Endothelial cell of umbilical vein (primary cell): ENCODE data around the gene ANXA8L1.
"Not testable (repeated sequence)": the region's sequence is repeated elsewhere in the genome, so short reads cannot be mapped to it uniquely, and the experiment has no call there.

Source experiments
- CTCF ChIP-seq, 2 donors: IDR thresholded peaks; 1 replicate in 1 of 2; 2 replicates in 1 of 2; pipeline ENCODE4 v1.5.1; 2011; ENCODE audit warnings: low read length in 2 of 2, mild to moderate bottlenecking in 2 of 2, moderate library complexity in 2 of 2, control low read depth in 1 of 2, inconsistent platforms in 1 of 2, low read depth in 1 of 2; ENCODE audit not compliant: insufficient read depth in 1 of 2; ENCODE audit errors: extremely low read depth in 1 of 2
- EZH2 ChIP-seq: IDR thresholded peaks from 2 replicates; pipeline ENCODE4 v1.6.1; 2012; ENCODE audit warnings: borderline replicate concordance, low read depth, mild to moderate bottlenecking, moderate library complexity, low read length, inconsistent platforms; ENCODE audit not compliant: severe bottlenecking
- MAX ChIP-seq: IDR thresholded peaks from 2 replicates; pipeline ENCODE4 v1.6.1; 2011; ENCODE audit not compliant: insufficient read depth, insufficient read length
- POLR2A ChIP-seq: IDR thresholded peaks from 2 replicates; pipeline ENCODE4 v1.6.1; 2012; ENCODE audit warnings: low read depth, mild to moderate bottlenecking, control low read depth, low read length
- POLR2AphosphoS5 ChIP-seq: IDR thresholded peaks from 2 replicates; pipeline ENCODE4 v1.6.1; 2012; ENCODE audit warnings: low read depth, mild to moderate bottlenecking, control low read depth, low read length, moderate library complexity; ENCODE audit not compliant: insufficient read depth

- not testable (repeated sequence) for TF ChIP-seq POLR2A; CTCF (IDR thresholded peaks at IDR 0.05; ENCODE audit: extremely low read depth in 1 of 2, insufficient read depth in 1 of 2, low read depth in 1 of 2, low read length in 2 of 2); POLR2AphosphoS5; EZH2; MAX
These were observed 10.3 kb downstream of the ANXA8L1 start for GRCh38 chr10:46385858-46386257.
